H9 (cell line): ENCODE results near the gene PRKAR2B. TPM values are rescaled to one million over a fixed set of nuclear protein-coding genes. Genes with fewer than 3 reads are reported as not detected.

ENCODE experiments used
- DNase-seq: peaks from one replicate; pipeline ENCODE4 v3.0.0-alpha.2; 2017
- H2AFZ ChIP-seq: one replicate; pipeline ENCODE4 v1.6.1; 2013; ENCODE audit warnings: mild to moderate bottlenecking, low read length, control low read depth, moderate library complexity
- H2AK5ac ChIP-seq: 2 replicates; pipeline ENCODE4 v1.6.1; 2013; ENCODE audit warnings: low read length, control low read depth, mixed read lengths; ENCODE audit not compliant: insufficient read length
- H2BK120ac ChIP-seq: one replicate; pipeline ENCODE4 v1.6.1; 2013; ENCODE audit warnings: low read depth, mild to moderate bottlenecking, low read length, control low read depth, inconsistent platforms; ENCODE audit not compliant: poor library complexity, severe bottlenecking
- H2BK12ac ChIP-seq: 2 replicates; pipeline ENCODE4 v1.6.1; 2013; ENCODE audit warnings: low read length, control low read depth, mixed read lengths, low read depth; ENCODE audit not compliant: insufficient read length
- H2BK15ac ChIP-seq: 2 replicates; pipeline ENCODE4 v1.6.1; 2013; ENCODE audit warnings: low read depth, low read length, control low read depth
- H2BK20ac ChIP-seq: one replicate; pipeline ENCODE4 v1.6.1; 2013; ENCODE audit warnings: low read depth, mild to moderate bottlenecking, low read length, control low read depth, inconsistent platforms; ENCODE audit not compliant: poor library complexity, severe bottlenecking
- H2BK5ac ChIP-seq: 2 replicates; pipeline ENCODE4 v1.6.1; 2013; ENCODE audit warnings: low read length, control low read depth, mixed read lengths; ENCODE audit not compliant: insufficient read length
- H3K14ac ChIP-seq: 2 replicates; pipeline ENCODE4 v1.6.1; 2013; ENCODE audit warnings: low read length, control low read depth; ENCODE audit not compliant: insufficient read depth
- H3K18ac ChIP-seq: 2 replicates; pipeline ENCODE4 v1.6.1; 2013; ENCODE audit warnings: low read depth, mild to moderate bottlenecking, mixed read lengths, low read length, control low read depth; ENCODE audit not compliant: insufficient read length
- H3K23ac ChIP-seq: 2 replicates; pipeline ENCODE4 v1.6.1; 2013; ENCODE audit warnings: low read length, control low read depth, mixed read lengths, low read depth; ENCODE audit not compliant: insufficient read length
- H3K23me2 ChIP-seq: 2 replicates; pipeline ENCODE4 v1.6.1; 2013; ENCODE audit warnings: low read depth, mild to moderate bottlenecking, mixed read lengths, low read length, control low read depth; ENCODE audit not compliant: insufficient read length, poor library complexity, severe bottlenecking
- H3K27ac ChIP-seq: 2 replicates; pipeline ENCODE4 v1.5.1; 2013; ENCODE audit warnings: low read length, control low read depth, mixed read lengths, low read depth; ENCODE audit not compliant: insufficient read length
- H3K27me3 ChIP-seq: 2 replicates; pipeline ENCODE4 v1.6.1; 2013; ENCODE audit warnings: low read length, control low read depth, inconsistent platforms; ENCODE audit not compliant: insufficient read depth
- H3K4ac ChIP-seq: 2 replicates; pipeline ENCODE4 v1.6.1; 2013; ENCODE audit warnings: low read depth, mild to moderate bottlenecking, control low read depth, inconsistent platforms, low read length, moderate library complexity
- H3K4me1 ChIP-seq: 2 replicates; pipeline ENCODE4 v1.6.1; 2013; ENCODE audit warnings: low read length, control low read depth, inconsistent platforms; ENCODE audit not compliant: insufficient read depth
- H3K4me2 ChIP-seq: 2 replicates; pipeline ENCODE4 v1.6.1; 2013; ENCODE audit warnings: low read length, control low read depth, mixed read lengths; ENCODE audit not compliant: insufficient read length, insufficient read depth
- H3K56ac ChIP-seq: 2 replicates; pipeline ENCODE4 v1.6.1; 2013; ENCODE audit warnings: low read depth, mild to moderate bottlenecking, mixed read lengths, low read length, control low read depth; ENCODE audit not compliant: insufficient read length
- H3K79me1 ChIP-seq: 2 replicates; pipeline ENCODE4 v1.6.1; 2013; ENCODE audit warnings: low read depth, mild to moderate bottlenecking, moderate library complexity, low read length, control low read depth, inconsistent platforms; ENCODE audit not compliant: insufficient read depth, poor library complexity, severe bottlenecking
- H3K79me2 ChIP-seq: 2 replicates; pipeline ENCODE4 v1.6.1; 2013; ENCODE audit warnings: low read length, control low read depth, inconsistent platforms; ENCODE audit not compliant: insufficient read depth
- H3K9ac ChIP-seq: 2 replicates; pipeline ENCODE4 v1.6.1; 2013; ENCODE audit warnings: low read length, control low read depth, mixed read lengths; ENCODE audit not compliant: insufficient read length; ENCODE audit errors: extremely low read depth
- H3K9me3 ChIP-seq: one replicate; pipeline ENCODE4 v1.6.1; 2013; ENCODE audit warnings: low read depth, low read length, inconsistent platforms; ENCODE audit not compliant: control insufficient read depth
- H3T11ph ChIP-seq: one replicate; pipeline ENCODE4 v1.6.1; 2013; ENCODE audit warnings: mild to moderate bottlenecking, low read length, control low read depth, inconsistent platforms
- H4K20me1 ChIP-seq: one replicate; pipeline ENCODE4 v1.6.1; 2013; ENCODE audit not compliant: control insufficient read depth, insufficient read length, insufficient read depth
- H4K5ac ChIP-seq: 2 replicates; pipeline ENCODE4 v1.6.1; 2013; ENCODE audit warnings: low read depth, mild to moderate bottlenecking, mixed read lengths, low read length, control low read depth; ENCODE audit not compliant: insufficient read length
- H4K8ac ChIP-seq: replicated peaks from 2 replicates; pipeline ENCODE4 v1.6.1; 2013; ENCODE audit warnings: low read length, control low read depth, mixed read lengths, low read depth; ENCODE audit not compliant: insufficient read length
- H4K91ac ChIP-seq: 2 replicates; pipeline ENCODE4 v1.6.1; 2013; ENCODE audit warnings: low read depth, mild to moderate bottlenecking, moderate library complexity, mixed read lengths, low read length, control low read depth; ENCODE audit not compliant: insufficient read length
- H3K27ac Mint-ChIP-seq, 3 experiments: 2 replicates in 2 of 3; 3 replicates in 1 of 3; pipeline ENCODE4 v1.8.0; 2020 to 2021; ENCODE audit warnings: mixed read lengths in 3 of 3, mild to moderate bottlenecking in 1 of 3, moderate library complexity in 1 of 3
- H3K27me3 Mint-ChIP-seq: 2 replicates; pipeline ENCODE4 v1.8.0; 2021; ENCODE audit warnings: low read depth, mild to moderate bottlenecking, moderate library complexity, mixed read lengths
- H3K36me3 Mint-ChIP-seq, 3 experiments: 2 replicates in 2 of 3; 3 replicates in 1 of 3; pipeline ENCODE4 v1.8.0; 2020 to 2021; ENCODE audit warnings: low read depth in 3 of 3, mixed read lengths in 3 of 3; ENCODE audit not compliant: insufficient read depth in 1 of 3
- H3K4me1 Mint-ChIP-seq, 2 experiments: 2 replicates each; pipeline ENCODE4 v1.8.0; 2020; ENCODE audit warnings: mixed read lengths in 2 of 2
- H3K4me3 Mint-ChIP-seq, 2 experiments: 2 replicates in 1 of 2; 3 replicates in 1 of 2; pipeline ENCODE4 v1.8.0; 2020 to 2021; ENCODE audit warnings: mild to moderate bottlenecking in 2 of 2, mixed read lengths in 2 of 2, moderate library complexity in 1 of 2
- H3K9me3 Mint-ChIP-seq, 2 experiments: 2 replicates in 1 of 2; 3 replicates in 1 of 2; pipeline ENCODE4 v1.8.0; 2020; ENCODE audit warnings: mild to moderate bottlenecking in 2 of 2, mixed read lengths in 2 of 2, moderate library complexity in 1 of 2
- CTCF ChIP-seq: fragments of 200-600 bp; sonication (generic); conservative IDR thresholded peaks from 3 replicates; pipeline ENCODE4 v1.8.0; 2021; ENCODE audit warnings: antibody characterized with exemption, mild to moderate bottlenecking
- WGBS: extraction: QIAGEN DNeasy Blood & Tissue Kit; methylation state at CpG from one replicate; pipeline ENCODE4 v1.1.7; 2013; ENCODE audit warnings: missing lambda C conversion rate, low lambda C conversion rate, mixed read lengths; ENCODE audit not compliant: insufficient read length; ENCODE audit errors: extremely low coverage; 5-methylcytosine and 5-hydroxymethylcytosine counted together
- total RNA-seq: library from RNA; stranded (reverse); gene quantifications from 2 replicates; pipeline ENCODE4 v1.2.1, GENCODE V29; 2021

PRKAR2B gene
- total RNA-seq, 1 experiment from 2014 or later: 16.6 TPM

GRCh38 chr7:107029061-107029763 lies 15.3 kb upstream of the PRKAR2B start:
- Histone ChIP-seq H3K23ac (no peak overlapping the region), H4K8ac (no peak overlapping the region), H2BK5ac (no peak overlapping the region), H3K18ac (no peak overlapping the region), H3K4me2 (no peak overlapping the region), H3K56ac (no peak overlapping the region), H3K9me3 (no peaks in the 10 kb centered on the region), H2BK12ac (no peak overlapping the region), H3T11ph (no peak overlapping the region), H4K91ac (no peak overlapping the region), H2AK5ac (no peak overlapping the region), H3K79me2 (no peaks in the 10 kb centered on the region), H3K23me2 (no peaks in the 10 kb centered on the region), H3K4ac (no peak overlapping the region), H4K5ac (no peak overlapping the region), H2BK120ac (no peak overlapping the region), H3K79me1 (no peaks in the 10 kb centered on the region), H3K27ac (no peak overlapping the region), H2BK15ac (no peak overlapping the region), H4K20me1 (no peaks in the 10 kb centered on the region), H3K14ac (no peak overlapping the region), H3K9ac (no peak overlapping the region), H3K4me1 (no peaks in the 10 kb centered on the region), H2AFZ (no peak overlapping the region), H3K27me3 (no peaks in the 10 kb centered on the region), H2BK20ac (no peak overlapping the region)
- no peak for TF ChIP-seq CTCF
- no peaks in the 10 kb centered on the region for H3K27me3 Mint-ChIP-seq
- peaks cover 0 to 2% of the 10 kb centered on the region in 2 experiments; a peak in 1 of 5 replicates for H3K9me3 Mint-ChIP-seq
- no peak for DNase-seq
- 0 out of 7 replicates have a peak, but pooled peaks cover 0 to 1% (median 0%) of the 10 kb centered on the region in 3 experiments for H3K36me3 Mint-ChIP-seq
- no peak overlapping the region for H3K4me3 Mint-ChIP-seq
- WGBS: no CpG with 5 or more reads among the region's 5 CpGs
- H3K27ac Mint-ChIP-seq: no peak overlapping the region
- no peaks in the 10 kb centered on the region for H3K4me1 Mint-ChIP-seq
